ENCODE measurements around the gene ST14. TPM values are rescaled to one million over a fixed set of nuclear protein-coding genes. Genes with fewer than 3 reads are reported as not detected.

Gene ST14
- polyA plus RNA-seq, 1 experiment = not detected

GRCh38 chr11:130201026-130201425, 41.4 kb downstream of the ST14 start:
- ChIA-PET CTCF (interaction anchor here (0.7 kb wide), 1 partner anchor 8 kb away, joined by 3 read pairs; no protein-coding TSS in a partner anchor), POLR2A (no interaction called here)
- no peak for DNase-seq (ENCODE audit: low read depth)
- TF ChIP-seq CTCF (IDR thresholded peaks at IDR 0.05; ENCODE audit: insufficient read depth, low read depth, low read length) = no peak
- Histone ChIP-seq H3K36me3 (ENCODE audit: control insufficient read depth, insufficient read depth, low read length) (no peaks in the 10 kb centered on the region), H3K4me3 (ENCODE audit: low read depth, low read length) (no peak overlapping the region), H3K27me3 (ENCODE audit: control insufficient read depth, insufficient read depth, low read length) (peaks cover 5% of the 10 kb centered on the region; the same call in 1 of the 2 replicates)

GRCh38 chr11:130202009-130202817, 42.6 kb downstream of the ST14 start:
- Histone ChIP-seq H3K4me3 (ENCODE audit: low read depth, low read length) (no peak overlapping the region), H3K27me3 (ENCODE audit: control insufficient read depth, insufficient read depth, low read length) (peaks cover 5% of the 10 kb centered on the region), H3K36me3 (ENCODE audit: control insufficient read depth, insufficient read depth, low read length) (no peaks in the 10 kb centered on the region)
- ChIA-PET CTCF (interaction anchor here (1.0 kb wide), 1 partner anchor 11 kb away, joined by 3 read pairs; no protein-coding TSS in a partner anchor), POLR2A (no interaction called here)
- no peak for TF ChIP-seq CTCF (IDR thresholded peaks at IDR 0.05; ENCODE audit: insufficient read depth, low read depth, low read length)
- DNase-seq (ENCODE audit: low read depth) = no peak

DNA sequence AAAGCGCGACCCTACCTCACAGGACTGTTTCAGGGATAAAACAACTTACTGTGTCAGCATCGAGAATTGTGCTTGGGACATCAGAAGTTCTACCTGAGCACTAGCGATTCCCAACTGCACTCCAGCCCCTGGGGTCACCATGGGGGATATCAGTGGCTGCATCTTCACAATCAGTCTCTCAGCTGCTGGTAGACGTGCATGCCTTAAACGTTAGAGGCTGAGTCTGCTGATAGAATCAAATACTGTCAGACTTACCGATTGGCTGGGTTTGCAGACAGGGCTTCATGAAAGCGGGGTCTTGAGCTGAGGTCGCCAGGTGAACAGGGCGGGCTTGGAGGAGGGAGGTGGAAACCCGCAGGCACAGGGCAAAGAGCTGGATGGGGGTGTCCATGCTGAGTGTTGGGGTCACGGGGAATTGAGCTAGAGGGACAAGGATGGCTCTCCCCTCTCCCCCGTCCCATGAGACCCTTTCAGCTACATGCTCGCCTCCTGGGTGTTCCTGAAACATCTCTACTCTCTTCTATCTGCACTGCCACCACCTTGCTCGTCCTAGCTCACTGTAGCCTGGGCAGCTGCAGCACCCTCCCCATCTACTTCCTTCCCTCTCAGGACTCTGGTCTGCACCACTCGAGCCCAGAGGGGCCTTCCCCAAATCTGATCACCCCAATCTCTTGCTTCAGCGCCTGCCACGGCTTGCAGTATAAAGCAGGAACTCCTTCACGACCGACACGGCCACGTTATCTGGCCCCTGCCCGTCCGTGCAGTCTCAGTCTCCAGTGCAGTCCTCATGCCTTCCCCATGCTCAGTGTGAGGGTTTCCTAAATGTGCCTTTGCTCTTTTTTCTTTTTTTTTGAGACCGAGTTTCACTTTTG, 43.5 kb downstream of the ST14 start:
- H3K27me3 ChIP-seq (ENCODE audit: control insufficient read depth, insufficient read depth, low read length) = peaks cover 5% of the 10 kb centered on the region
- no peak for DNase-seq (ENCODE audit: low read depth)
- no peak for TF ChIP-seq CTCF (IDR thresholded peaks at IDR 0.05; ENCODE audit: insufficient read depth, low read depth, low read length)
- POLR2A ChIA-PET = no interaction called here
- H3K36me3 ChIP-seq (ENCODE audit: control insufficient read depth, insufficient read depth, low read length) = no peaks in the 10 kb centered on the region
- CTCF ChIA-PET = interaction anchor here (1.0 kb wide), 1 partner anchor 10 kb away, joined by 3 read pairs; no protein-coding TSS in a partner anchor
- H3K4me3 ChIP-seq (ENCODE audit: low read depth, low read length) = no peak overlapping the region

DNA sequence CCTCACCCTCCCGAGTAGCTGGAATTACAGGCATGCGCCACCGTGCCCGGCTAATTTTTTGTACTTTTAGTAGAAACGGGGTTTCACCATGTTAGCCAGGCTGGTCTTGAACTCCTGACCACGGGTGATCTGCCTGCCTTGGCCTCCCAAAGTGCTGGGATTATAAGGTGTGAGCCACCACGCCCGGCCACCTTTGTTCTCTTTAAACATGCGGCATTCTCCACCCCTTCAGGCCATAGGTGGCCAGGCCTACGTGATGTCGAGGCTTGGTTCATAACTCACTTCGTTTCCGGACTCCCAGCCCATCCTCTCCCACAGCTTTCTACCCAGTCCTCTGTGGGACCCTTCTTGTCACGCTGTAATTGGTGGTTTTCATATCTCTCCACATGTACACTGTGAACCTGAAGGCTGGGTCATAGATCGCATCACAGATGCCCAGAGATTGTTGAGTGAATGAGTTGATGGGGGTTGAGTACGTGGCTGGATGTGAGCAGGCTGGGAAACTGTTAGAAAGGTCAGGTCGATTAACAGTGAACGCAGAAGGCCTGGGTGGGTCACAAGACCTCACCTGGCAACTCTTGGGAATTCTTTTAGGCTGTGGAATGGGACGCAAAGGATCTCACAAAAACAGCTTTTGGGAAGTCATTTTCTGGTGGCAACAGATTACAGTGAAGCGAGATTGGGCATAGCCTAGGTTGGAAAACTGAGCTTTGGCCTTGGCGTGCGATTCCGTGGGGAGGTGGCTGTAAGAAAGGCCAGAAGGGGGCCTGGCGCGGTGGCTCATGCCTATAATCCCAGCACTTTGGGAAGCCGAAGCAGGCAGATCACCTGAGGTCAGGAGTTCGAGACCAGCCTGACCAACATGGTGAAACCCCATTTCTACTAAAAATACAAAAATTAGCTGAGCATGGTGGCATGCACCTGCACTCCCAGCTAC, 44.5 kb downstream of the ST14 start:
- ChIA-PET CTCF (interaction anchor here (0.9 to 1.6 kb wide), 3 partner anchors 9 to 658 kb away, joined by 3 to 5 read pairs (median 4); no protein-coding TSS in a partner anchor), POLR2A (no interaction called here)
- TF ChIP-seq CTCF (IDR thresholded peaks at IDR 0.05; ENCODE audit: insufficient read depth, low read depth, low read length) = no peak
- H3K4me3 ChIP-seq (ENCODE audit: low read depth, low read length) = no peak overlapping the region
- DNase-seq (ENCODE audit: low read depth) = no peak
- H3K36me3 ChIP-seq (ENCODE audit: control insufficient read depth, insufficient read depth, low read length) = no peaks in the 10 kb centered on the region
- H3K27me3 ChIP-seq (ENCODE audit: control insufficient read depth, insufficient read depth, low read length) = peaks cover 5% of the 10 kb centered on the region

Measured in BJ (cell line).